HG03575 (cell line): ENCODE measurements around the gene IL15RA.

ENCODE experiments used
- ATAC-seq: cut with Tn5 transposase; IDR thresholded peaks from one replicate; pipeline ENCODE4 v1.9.1; 2021; ENCODE audit not compliant: unreplicated experiment, insufficient number of reproducible peaks, low FRiP score; ENCODE audit errors: extremely low read depth

Gene IL15RA

GRCh38 chr10:5906651-5907050 lies 70.7 kb downstream of the IL15RA start:
- no peak for ATAC-seq

GRCh38 chr10:5905854-5906507 lies 71.4 kb downstream of the IL15RA start:
- no peak for ATAC-seq

DNA sequence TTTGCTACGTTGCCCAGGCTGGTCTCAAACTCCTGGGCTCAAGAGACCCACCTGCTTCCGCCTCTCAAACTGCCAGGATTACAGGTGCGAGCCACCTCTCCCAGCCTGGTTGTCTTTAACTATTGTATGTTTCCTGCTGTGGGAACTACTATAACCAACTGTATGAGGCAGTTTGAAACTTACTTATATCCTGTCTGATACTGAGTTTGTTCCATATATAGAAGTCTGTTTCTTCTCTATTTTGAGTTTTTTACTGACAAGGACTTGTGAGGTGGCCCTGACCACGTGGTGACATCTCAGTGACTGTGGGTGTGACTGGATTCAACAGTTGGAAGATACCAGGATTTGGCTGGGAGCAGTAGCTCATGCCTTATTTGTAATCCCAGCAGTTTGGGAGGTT lies 73.1 kb downstream of the IL15RA start:
- peak; percentile 80 for ATAC-seq

GRCh38 chr10:5903563-5903962 lies 73.8 kb downstream of the IL15RA start:
- no peak for ATAC-seq

DNA sequence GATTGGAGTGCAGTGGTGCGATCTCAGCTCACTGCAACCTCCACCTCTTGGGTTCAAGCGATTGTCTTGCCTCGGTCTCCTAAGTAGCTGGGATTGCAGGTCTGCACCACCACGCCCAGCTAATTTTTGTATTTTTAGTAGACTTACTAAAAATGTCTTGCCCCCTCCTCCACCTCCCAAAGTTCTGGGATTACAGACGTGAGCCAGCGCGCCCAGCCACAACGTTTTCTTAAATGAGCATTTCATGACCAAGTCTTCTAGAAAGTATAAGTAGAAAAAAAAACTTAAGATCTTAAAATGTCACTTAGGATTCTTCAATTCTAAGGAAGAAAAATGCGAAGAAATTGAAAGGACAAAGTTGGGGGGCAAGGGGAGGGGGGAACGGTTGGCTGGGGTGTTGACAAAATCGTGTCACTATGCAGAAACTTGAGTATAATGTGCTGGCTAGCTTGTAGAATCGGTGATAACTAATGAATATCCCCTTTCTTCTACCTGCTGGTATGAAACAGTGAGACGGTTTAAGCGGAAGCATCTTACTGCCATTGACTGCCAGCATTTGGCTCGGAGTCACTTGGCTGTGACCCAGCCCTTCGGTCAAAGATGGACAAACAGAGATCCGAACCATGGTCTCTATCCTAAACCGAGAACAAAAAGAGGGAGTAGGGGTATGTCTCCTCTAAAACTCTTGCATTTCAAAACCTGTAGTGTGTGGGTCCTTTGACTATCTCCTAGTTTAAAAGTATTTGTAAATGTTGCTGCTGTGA lies 74.7 kb downstream of the IL15RA start:
- ATAC-seq: no peak
